ENCODE data around the gene RUNX1.

Gene RUNX1

GRCh38 chr21:34827445-34828235 lies 221.5 kb downstream of the RUNX1 start:
- no peak for TF ChIP-seq Cebpa-rat (IDR thresholded peaks at IDR 0.05)

DNA sequence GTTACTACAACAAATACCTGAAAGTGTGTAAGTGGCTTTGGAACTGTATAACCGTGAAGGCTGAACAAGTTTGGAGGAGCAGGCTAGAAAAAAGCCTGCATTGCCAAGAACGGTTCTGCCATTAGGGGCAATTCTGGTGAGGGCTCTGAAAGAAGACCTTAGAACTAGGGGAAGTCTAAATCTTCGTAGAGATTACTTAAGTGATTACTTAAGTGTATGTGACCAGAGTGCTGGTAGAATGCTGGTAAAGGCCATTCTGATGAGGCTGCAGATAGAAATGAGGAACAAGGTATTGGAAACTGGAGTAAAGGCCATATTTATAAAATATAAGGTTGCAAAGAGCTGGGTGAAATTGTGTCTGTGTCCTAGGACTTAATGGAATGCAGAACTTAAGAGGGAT lies 222.3 kb downstream of the RUNX1 start:
- Histone ChIP-seq H3K27me3 (no peaks in the 10 kb centered on the region), H3K9me3 (no peaks in the 10 kb centered on the region), H3K4me1 (peaks cover 15% of the 10 kb centered on the region; the same call in 1 of the 2 replicates), H3K27ac (no peak overlapping the region), H3K4me3 (no peak overlapping the region), H3K36me3 (peaks cover 100% of the 10 kb centered on the region), H4K20me1 (peaks cover 96% of the 10 kb centered on the region), H3K4me2 (no peak overlapping the region), H3K9ac (no peak overlapping the region)
- no peak for TF ChIP-seq Cebpa-rat (IDR thresholded peaks at IDR 0.05)

More at GRCh38 chr21:34827445-34828235, 221.5 kb downstream of the RUNX1 start:
- Histone ChIP-seq H3K9ac (no peak overlapping the region), H3K4me3 (no peak overlapping the region), H3K9me3 (no peaks in the 10 kb centered on the region), H3K36me3 (peaks cover 100% of the 10 kb centered on the region), H3K4me2 (no peak overlapping the region), H4K20me1 (peaks cover 96% of the 10 kb centered on the region), H3K4me1 (peaks cover 15% of the 10 kb centered on the region; the same call in 1 of the 2 replicates), H3K27ac (no peak overlapping the region), H3K27me3 (no peaks in the 10 kb centered on the region)

- no peak for TF ChIP-seq Cebpa-rat (IDR thresholded peaks at IDR 0.05)
- Histone ChIP-seq H3K36me3 (peaks cover 100% of the 10 kb centered on the region), H3K4me2 (no peak overlapping the region), H3K9ac (no peak overlapping the region), H3K27ac (no peak overlapping the region), H4K20me1 (peaks cover 97% of the 10 kb centered on the region), H3K4me3 (no peak overlapping the region), H3K9me3 (no peaks in the 10 kb centered on the region), H3K27me3 (no peaks in the 10 kb centered on the region), H3K4me1 (peaks cover 15% of the 10 kb centered on the region; the same call in 1 of the 2 replicates)
These were observed 223.1 kb downstream of the RUNX1 start for GRCh38 chr21:34825948-34826548.

DNA sequence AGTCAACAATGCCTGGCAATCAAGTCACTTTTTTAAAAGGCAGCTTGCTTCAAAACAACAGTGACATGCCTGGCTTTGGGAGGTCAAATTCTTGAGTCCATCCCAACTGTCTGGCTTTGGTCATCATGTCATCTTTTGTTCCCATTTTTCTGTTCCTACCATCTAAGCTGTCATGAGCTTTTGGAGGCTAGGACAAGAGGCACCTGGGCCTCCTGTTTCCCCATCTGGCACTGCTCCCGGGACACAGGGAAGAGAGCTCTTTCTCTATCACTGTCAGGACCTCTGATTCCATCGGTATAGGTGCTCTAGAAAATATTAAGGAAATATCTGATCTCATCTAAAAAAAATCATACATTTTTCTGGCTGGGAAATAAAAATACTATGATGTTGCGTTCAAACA lies 224.0 kb downstream of the RUNX1 start:
- Histone ChIP-seq H4K20me1 (peaks cover 97% of the 10 kb centered on the region), H3K36me3 (peaks cover 100% of the 10 kb centered on the region)
- TF ChIP-seq Cebpa-rat (IDR thresholded peaks at IDR 0.05) = no peak

DNA sequence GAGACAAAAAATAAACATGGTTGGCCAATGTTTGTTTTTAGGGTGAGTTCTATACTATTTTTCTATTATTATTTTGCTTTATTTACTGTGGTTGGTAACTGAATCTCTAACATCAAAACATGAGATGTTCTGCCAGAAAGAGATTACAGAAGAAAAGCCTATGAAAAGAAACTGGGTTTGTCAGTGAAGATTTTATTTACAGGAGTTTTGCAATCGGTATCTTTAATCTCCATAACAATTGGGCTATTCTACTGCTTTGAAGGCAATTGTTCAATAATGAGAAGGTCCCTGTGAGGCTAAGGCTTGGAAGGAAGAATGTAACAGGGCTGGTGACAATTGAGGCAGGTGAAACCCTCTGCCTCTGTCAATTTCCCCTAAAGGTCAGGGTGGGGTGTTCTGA lies 224.8 kb downstream of the RUNX1 start:
- Histone ChIP-seq H3K4me2 (no peak overlapping the region), H4K20me1 (peaks cover 97% of the 10 kb centered on the region), H3K27me3 (no peaks in the 10 kb centered on the region), H3K9me3 (no peaks in the 10 kb centered on the region), H3K9ac (no peak overlapping the region), H3K36me3 (peaks cover 100% of the 10 kb centered on the region), H3K4me3 (no peak overlapping the region), H3K27ac (no peak overlapping the region), H3K4me1 (peaks cover 20% of the 10 kb centered on the region)
- TF ChIP-seq Cebpa-rat (IDR thresholded peaks at IDR 0.05) = no peak

More for the DNA sequence above, 224.0 kb downstream of the RUNX1 start:
- Histone ChIP-seq H3K27me3 (no peaks in the 10 kb centered on the region), H3K27ac (no peak overlapping the region), H3K4me3 (no peak overlapping the region), H3K4me1 (peaks cover 15% of the 10 kb centered on the region; the same call in 1 of the 2 replicates), H3K4me2 (no peak overlapping the region), H3K9me3 (no peaks in the 10 kb centered on the region), H3K9ac (no peak overlapping the region)

DNA sequence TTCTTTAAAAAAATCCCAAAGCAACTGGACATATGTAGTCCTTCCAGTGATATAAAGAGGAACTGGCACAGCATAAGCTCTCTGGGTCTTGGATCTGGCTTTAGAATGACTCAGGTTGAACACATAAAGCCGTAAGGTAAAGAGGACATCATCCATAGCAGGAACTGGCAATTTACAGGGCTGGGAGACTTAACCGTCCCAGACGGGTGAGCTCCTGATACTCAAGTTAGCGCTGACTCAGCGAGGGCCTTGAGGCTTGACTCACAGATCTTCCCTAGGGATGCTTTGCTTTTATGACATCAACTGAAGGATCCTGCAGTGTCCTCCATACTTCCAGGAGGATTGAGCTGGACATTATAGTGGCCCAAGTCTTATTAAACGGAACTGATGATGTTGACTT lies 226.2 kb downstream of the RUNX1 start:
- no peak for TF ChIP-seq Cebpa-rat (IDR thresholded peaks at IDR 0.05)
- peaks cover 100% of the 10 kb centered on the region for H3K36me3 ChIP-seq

DNA sequence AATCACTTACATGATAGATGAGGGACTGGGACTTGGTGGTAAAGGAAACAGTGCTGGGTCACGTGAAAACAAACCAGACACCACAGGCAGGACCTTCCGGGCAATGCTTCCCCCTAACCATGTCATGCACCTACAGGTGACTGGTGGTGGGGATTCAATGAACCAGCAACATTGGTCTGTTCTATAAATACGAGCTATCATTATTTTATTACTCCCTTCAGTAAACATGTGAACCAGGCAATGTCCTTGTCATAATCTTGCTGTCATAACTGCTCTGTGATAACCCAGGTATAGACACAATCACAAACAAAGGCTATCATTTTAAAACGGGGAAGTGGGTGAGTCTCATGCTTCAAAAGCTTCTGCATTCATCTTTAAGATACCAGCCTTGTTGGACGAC lies 226.9 kb downstream of the RUNX1 start:
- Histone ChIP-seq H3K9me3 (no peaks in the 10 kb centered on the region), H3K4me3 (no peak overlapping the region), H3K4me1 (peaks cover 39% of the 10 kb centered on the region), H4K20me1 (peaks cover 98% of the 10 kb centered on the region), H3K4me2 (no peak overlapping the region), H3K9ac (no peak overlapping the region), H3K27me3 (no peaks in the 10 kb centered on the region), H3K36me3 (peaks cover 100% of the 10 kb centered on the region), H3K27ac (no peak overlapping the region)
- no peak for TF ChIP-seq Cebpa-rat (IDR thresholded peaks at IDR 0.05)

More for the DNA sequence above, 226.2 kb downstream of the RUNX1 start:
- Histone ChIP-seq H3K4me1 (peaks cover 31% of the 10 kb centered on the region), H3K27ac (no peak overlapping the region), H3K9me3 (no peaks in the 10 kb centered on the region), H3K4me2 (no peak overlapping the region), H3K9ac (no peak overlapping the region), H4K20me1 (peaks cover 98% of the 10 kb centered on the region), H3K27me3 (no peaks in the 10 kb centered on the region), H3K4me3 (no peak overlapping the region)

DNA sequence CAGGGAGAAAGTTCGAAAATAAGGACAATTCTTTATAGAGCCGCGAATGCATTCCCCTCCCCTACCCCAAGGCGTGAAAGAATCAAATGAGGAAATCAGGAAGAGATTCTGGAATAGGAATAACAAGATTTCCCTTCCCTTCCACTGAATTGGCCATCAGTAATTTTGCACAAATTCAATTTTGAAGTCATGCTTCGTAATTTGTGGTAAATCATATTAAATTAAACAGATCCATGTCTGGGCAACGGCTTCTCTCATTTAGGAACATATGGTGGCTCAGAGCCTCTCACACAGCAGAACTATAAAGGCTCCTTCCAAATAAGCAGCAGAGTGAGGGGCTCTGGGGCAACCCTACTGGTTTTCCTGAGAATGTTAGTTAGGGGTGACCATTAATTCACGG lies 227.4 kb downstream of the RUNX1 start:
- H3K4me1 ChIP-seq = peaks cover 43% of the 10 kb centered on the region
- H3K36me3 ChIP-seq = peaks cover 100% of the 10 kb centered on the region
- no peak overlapping the region for H3K4me2 ChIP-seq
- no peak overlapping the region for H3K4me3 ChIP-seq
- peaks cover 100% of the 10 kb centered on the region for H4K20me1 ChIP-seq
- no peak overlapping the region for H3K27ac ChIP-seq
- no peak for TF ChIP-seq Cebpa-rat (IDR thresholded peaks at IDR 0.05)
- no peaks in the 10 kb centered on the region for H3K9me3 ChIP-seq
- H3K9ac ChIP-seq = no peak overlapping the region
- H3K27me3 ChIP-seq = no peaks in the 10 kb centered on the region

DNA sequence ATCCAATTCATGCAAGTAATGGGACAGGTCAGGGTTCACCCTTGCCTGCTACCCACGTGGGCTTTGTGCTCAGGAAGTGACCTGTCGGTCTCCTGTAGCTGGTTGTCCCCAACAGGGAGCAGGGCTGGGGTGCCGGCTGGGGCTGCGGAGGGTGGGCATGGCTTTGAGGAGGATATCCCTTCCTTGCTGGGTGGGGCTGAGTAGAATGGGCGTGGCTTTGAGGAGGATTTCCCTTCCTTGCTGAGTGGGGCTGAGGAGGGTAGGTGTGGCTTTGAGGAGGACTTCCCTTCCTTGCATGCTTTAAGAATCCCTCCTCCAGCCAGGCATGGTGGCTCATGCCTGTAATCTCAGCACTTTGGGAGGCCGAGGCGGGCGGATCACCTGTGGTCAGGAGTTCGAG lies 229.1 kb downstream of the RUNX1 start:
- TF ChIP-seq Cebpa-rat (IDR thresholded peaks at IDR 0.05) = no peak
- no peaks in the 10 kb centered on the region for H3K27me3 ChIP-seq
- H3K27ac ChIP-seq = no peak overlapping the region
- no peak overlapping the region for H3K4me3 ChIP-seq
- H3K9me3 ChIP-seq = no peaks in the 10 kb centered on the region
- no peak overlapping the region for H3K4me2 ChIP-seq
- H4K20me1 ChIP-seq = peaks cover 100% of the 10 kb centered on the region
- H3K4me1 ChIP-seq = peaks cover 53% of the 10 kb centered on the region
- no peak overlapping the region for H3K9ac ChIP-seq
- peaks cover 100% of the 10 kb centered on the region for H3K36me3 ChIP-seq

DNA sequence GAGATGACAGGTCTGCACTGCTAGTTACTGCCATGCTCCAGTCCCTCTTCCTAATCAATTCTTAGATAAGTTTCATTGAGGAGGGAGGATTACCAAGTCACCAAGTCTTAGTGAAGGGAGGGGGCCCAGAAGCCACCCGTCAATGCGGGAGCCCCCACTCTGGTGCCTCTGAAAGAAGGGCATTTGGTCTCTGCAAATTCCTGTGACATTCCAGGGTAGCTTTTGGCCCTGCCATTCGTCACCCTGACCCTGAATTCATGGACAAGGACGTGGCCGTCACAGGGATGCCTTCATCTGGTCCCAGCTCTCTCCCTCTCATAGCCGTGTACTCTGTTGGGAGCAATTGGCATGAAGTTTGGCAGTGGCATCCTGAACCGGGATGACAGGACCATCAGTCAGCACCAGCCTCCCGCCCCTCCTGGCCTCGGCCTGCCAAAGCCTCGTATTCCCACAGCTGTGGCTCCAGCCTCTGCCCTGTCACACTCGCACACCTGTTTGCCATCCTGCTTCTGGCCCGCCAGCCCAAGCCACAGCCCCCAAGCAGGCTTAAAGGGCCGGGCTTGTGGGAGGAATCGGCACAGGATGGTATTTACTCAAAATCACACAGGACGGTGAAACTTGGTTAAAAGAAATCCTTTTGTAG lies 229.6 kb downstream of the RUNX1 start:
- no peaks in the 10 kb centered on the region for H3K9me3 ChIP-seq
- TF ChIP-seq Cebpa-rat (IDR thresholded peaks at IDR 0.05) = no peak
- H3K9ac ChIP-seq = no peak overlapping the region
- H4K20me1 ChIP-seq = peaks cover 100% of the 10 kb centered on the region
- no peak overlapping the region for H3K4me3 ChIP-seq
- no peak overlapping the region for H3K27ac ChIP-seq
- no peak overlapping the region for H3K4me2 ChIP-seq
- no peaks in the 10 kb centered on the region for H3K27me3 ChIP-seq
- H3K36me3 ChIP-seq = peaks cover 100% of the 10 kb centered on the region
- peaks cover 59% of the 10 kb centered on the region for H3K4me1 ChIP-seq

Data from BLaER1 (cell line).